Ascending aorta (tissue), 2 donors: Measurements from ENCODE around the gene TSGA10IP. TPM values are rescaled to one million over a fixed set of nuclear protein-coding genes. Genes with fewer than 3 reads are reported as not detected.
A peak's percentile ranks its signal among the peaks of the same experiment; 100 is the strongest.

Source experiments
- DNase-seq, 2 donors: peaks; one replicate each; pipeline ENCODE4 v3.0.0-alpha.2; 2019; ENCODE audit warnings: low spot score in 2 of 2
- H3K27ac ChIP-seq, 2 donors: fragments of 200-600 bp; sonication (generic); one replicate each; pipeline ENCODE4 v1.5.1; 2016 to 2017; ENCODE audit warnings: mild to moderate bottlenecking in 1 of 2
- H3K27me3 ChIP-seq: fragments of 200-600 bp; sonication (generic); one replicate; pipeline ENCODE4 v1.5.1; 2017
- H3K36me3 ChIP-seq, 2 donors: fragments of 200-600 bp; sonication (generic); one replicate each; pipeline ENCODE4 v1.5.1; 2016
- H3K4me1 ChIP-seq, 2 donors: fragments of 200-600 bp; sonication (generic); one replicate each; pipeline ENCODE4 v1.5.1; 2016 to 2017; ENCODE audit warnings: mild to moderate bottlenecking in 1 of 2
- H3K4me3 ChIP-seq, 2 donors: fragments of 200-600 bp; sonication (generic); one replicate each; pipeline ENCODE4 v1.5.1; 2016 to 2017; ENCODE audit warnings: mild to moderate bottlenecking in 1 of 2
- H3K9me3 ChIP-seq, 2 donors: fragments of 200-600 bp; sonication (generic); one replicate each; pipeline ENCODE4 v1.5.1; 2016
- intact Hi-C: fragments of 100-400 bp; cut with DNase I; formaldehyde crosslinking; loops from one replicate; pipeline ENCODE4 v1.15.1; 2023
- total RNA-seq: library from RNA; depleted of rRNA; stranded (reverse); fragments of >200 nt; gene quantifications from one replicate; pipeline ENCODE4 v1.1.0, GENCODE V29; 2016
- TF ChIP-seq, protein P1 (sequence below), 3 experiments: fragments of 200-600 bp in 2 of 3; fragments of 450-650 bp in 1 of 3; sonication (generic) in 2 of 3; IDR thresholded peaks; one replicate each; pipeline ENCODE4 v1.5.1; 2016 to 2019; ENCODE audit warnings: antibody characterized with exemption in 3 of 3, mild to moderate bottlenecking in 1 of 3, moderate library complexity in 1 of 3

Gene TSGA10IP
- total RNA-seq, 1 donor from 2014 or later: not detected

DNA sequence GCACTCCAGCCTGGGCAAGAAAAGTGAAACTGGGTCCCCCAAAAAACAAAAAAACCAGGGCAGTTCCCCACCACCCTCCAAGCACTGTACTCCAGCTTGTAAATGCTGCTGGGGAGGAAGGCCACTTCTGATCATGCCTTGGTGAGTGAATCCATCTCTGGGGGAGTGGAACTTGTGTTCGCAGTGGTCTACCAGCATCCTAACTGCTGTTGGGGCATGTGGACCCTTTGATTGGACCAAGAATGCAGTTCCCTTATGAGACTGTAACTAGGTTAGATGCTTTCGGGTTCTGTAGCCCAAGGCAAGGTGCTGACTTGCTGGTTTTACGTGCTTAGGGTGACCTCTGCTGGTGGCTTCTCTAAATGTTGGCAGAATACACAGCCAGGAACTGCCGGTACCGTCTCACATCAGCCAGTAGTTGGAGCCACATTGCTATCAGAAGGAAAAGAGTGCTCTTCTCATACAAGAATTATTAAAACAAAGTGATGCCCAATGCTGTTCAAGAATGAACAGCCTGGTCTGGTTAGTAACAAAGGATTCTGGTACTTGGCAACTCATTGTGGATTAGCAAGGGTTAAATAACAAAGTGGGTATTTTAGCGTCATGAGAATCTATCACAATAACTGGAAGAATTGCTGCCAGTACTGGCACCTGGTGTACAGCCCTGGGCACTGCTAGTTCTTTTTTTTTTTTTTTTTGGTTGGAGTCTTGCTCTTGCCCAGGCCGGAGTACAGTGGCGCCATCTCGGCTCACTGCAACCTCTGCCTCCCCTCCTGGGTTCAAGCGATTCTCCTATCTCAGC, 43.7 kb downstream of the TSGA10IP start:
- intact Hi-C loops: loop anchor here (1.0 to 2.0 kb wide), 4 partner anchors 28 to 282 kb away; partner anchors contain the start of gene SART1
- TF ChIP-seq, protein P1, sequence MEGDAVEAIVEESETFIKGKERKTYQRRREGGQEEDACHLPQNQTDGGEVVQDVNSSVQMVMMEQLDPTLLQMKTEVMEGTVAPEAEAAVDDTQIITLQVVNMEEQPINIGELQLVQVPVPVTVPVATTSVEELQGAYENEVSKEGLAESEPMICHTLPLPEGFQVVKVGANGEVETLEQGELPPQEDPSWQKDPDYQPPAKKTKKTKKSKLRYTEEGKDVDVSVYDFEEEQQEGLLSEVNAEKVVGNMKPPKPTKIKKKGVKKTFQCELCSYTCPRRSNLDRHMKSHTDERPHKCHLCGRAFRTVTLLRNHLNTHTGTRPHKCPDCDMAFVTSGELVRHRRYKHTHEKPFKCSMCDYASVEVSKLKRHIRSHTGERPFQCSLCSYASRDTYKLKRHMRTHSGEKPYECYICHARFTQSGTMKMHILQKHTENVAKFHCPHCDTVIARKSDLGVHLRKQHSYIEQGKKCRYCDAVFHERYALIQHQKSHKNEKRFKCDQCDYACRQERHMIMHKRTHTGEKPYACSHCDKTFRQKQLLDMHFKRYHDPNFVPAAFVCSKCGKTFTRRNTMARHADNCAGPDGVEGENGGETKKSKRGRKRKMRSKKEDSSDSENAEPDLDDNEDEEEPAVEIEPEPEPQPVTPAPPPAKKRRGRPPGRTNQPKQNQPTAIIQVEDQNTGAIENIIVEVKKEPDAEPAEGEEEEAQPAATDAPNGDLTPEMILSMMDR (IDR thresholded peaks at IDR 0.05): peak; percentile 95 to 98 (median 98)
- Histone ChIP-seq H3K9me3 (no peaks in the 10 kb centered on the region), H3K27me3 (no peaks in the 10 kb centered on the region), H3K27ac (peak overlapping the region; percentile 15 to 60), H3K4me1 (no peaks in the 10 kb centered on the region), H3K4me3 (no peak overlapping the region), H3K36me3 (no peaks in the 10 kb centered on the region)
- DNase-seq: peak; percentile 61 to 97

DNA sequence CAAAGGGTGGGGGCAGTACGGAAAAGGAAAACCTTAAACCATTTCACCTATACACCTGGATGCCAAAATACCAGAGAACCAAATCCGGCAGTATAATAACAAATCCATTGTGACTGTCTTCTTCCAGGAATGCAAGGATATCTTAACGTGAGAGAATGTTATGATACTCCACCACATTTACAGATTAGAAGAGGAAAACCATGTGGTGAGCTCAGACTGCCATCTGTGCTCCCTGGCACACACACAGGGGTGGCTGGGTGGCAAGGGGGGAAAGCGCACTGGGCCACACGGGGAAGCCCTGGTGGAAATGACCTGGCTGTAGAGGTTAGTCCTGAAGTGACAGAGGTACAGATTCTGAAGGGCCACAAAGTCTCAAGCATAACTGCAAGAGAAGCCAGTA, 46.8 kb downstream of the TSGA10IP start:
- intact Hi-C loops: no loop called here
- no peaks in the 10 kb centered on the region for H3K4me1 ChIP-seq
- no peak for DNase-seq

DNA sequence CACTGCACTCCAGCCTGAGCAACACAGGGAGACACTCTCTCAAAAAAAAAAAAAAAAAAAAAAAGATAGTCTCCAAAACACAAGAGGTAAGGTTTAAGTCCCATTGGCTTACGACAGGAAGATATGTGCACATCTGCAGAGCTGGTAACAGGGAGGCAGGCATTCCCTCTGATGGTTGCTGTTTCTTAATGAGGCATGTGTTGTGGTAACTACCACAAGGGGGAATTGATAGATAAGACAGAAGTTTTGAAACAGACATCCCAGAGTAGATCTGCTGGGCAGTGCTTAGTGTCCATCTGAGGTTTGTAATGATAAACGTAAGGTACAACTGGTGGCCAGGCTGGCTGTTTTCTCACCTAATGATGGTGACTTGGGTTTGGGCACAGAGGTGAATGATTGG, 52.0 kb downstream of the TSGA10IP start:
- no peak for DNase-seq
- TF ChIP-seq, protein P1 (IDR thresholded peaks at IDR 0.05): no peak
- H3K4me1 ChIP-seq: peaks cover 3 to 12% of the 10 kb centered on the region in 2 donors
- no peak overlapping the region for H3K4me3 ChIP-seq
- intact Hi-C loops: no loop called here
- peaks cover 30 to 50% of the 10 kb centered on the region in 2 donors for H3K36me3 ChIP-seq
- no peaks in the 10 kb centered on the region for H3K9me3 ChIP-seq
- no peaks in the 10 kb centered on the region for H3K27me3 ChIP-seq
- no peak overlapping the region for H3K27ac ChIP-seq

More for the DNA sequence above, 46.8 kb downstream of the TSGA10IP start:
- H3K4me3 ChIP-seq: no peak overlapping the region
- no peaks in the 10 kb centered on the region for H3K27me3 ChIP-seq
- TF ChIP-seq, protein P1 (IDR thresholded peaks at IDR 0.05): no peak
- H3K9me3 ChIP-seq: no peaks in the 10 kb centered on the region
- H3K27ac ChIP-seq: no peak overlapping the region
- peaks cover 4 to 16% of the 10 kb centered on the region in 2 donors for H3K36me3 ChIP-seq

DNA sequence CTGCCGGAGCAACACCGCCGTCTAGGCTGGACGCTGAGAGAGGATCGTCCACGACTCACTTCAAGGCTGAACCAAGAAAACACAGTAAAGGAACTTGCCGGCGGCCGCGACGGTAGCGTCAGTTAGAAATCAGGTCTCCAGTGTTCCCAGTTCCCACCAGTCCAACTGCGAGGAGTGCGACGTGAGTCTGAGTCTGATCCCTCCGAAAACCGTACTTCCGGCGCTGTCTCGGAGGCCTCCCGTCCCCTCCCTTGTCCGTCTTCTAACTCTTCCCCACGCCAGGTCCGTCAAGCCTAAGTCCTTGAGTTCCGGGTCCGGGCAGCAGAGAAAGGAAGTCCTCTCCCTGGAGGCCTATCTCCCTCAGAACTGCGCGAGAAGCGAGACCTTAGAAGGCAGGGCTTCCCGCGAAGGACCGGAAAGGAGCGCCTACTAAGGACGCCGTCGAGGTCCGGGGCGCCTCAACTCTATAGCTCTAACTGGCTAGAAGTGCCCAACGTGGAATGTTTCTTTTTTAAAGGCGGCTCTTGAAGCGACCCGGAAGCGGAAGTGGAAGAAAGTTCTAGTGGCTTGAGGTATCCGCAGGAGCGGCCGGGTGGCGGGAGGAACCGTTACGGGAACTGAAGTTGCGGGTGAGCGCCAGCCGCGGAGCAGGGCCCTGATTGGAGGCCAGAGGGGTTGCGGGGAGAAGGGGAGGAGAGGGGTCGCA, 56.8 kb downstream of the TSGA10IP start, which contains the start of the genes BANF1 and EIF1AD:
BANF1 (plus strand) TSS at position 562 of the 706 bp plus-strand sequence. CDS start 748 bp downstream, outside the sequence.
EIF1AD (minus strand) TSS at position 216 of the 706 bp plus-strand sequence. CDS start 1,768 bp downstream, outside the sequence.
- H3K9me3 ChIP-seq: no peaks in the 10 kb centered on the region
- H3K27me3 ChIP-seq: no peaks in the 10 kb centered on the region
- peaks cover 3 to 27% of the 10 kb centered on the region in 2 donors for H3K4me1 ChIP-seq
- intact Hi-C loops: loop anchor here (1.0 to 5.0 kb wide), 4 partner anchors 20 to 115 kb away; partner anchors contain the start of genes FIBP, SART1 and SF3B2
- peak within 1 kb of the TSS; percentile 89 to 98 for H3K4me3 ChIP-seq
- peaks cover 41 to 65% of the 10 kb centered on the region in 2 donors for H3K36me3 ChIP-seq
- TF ChIP-seq, protein P1 (IDR thresholded peaks at IDR 0.05): no peak
- peak within 1 kb of the TSS; percentile 86 to 93 for H3K27ac ChIP-seq
- DNase-seq: peak; percentile 58 to 97

DNA sequence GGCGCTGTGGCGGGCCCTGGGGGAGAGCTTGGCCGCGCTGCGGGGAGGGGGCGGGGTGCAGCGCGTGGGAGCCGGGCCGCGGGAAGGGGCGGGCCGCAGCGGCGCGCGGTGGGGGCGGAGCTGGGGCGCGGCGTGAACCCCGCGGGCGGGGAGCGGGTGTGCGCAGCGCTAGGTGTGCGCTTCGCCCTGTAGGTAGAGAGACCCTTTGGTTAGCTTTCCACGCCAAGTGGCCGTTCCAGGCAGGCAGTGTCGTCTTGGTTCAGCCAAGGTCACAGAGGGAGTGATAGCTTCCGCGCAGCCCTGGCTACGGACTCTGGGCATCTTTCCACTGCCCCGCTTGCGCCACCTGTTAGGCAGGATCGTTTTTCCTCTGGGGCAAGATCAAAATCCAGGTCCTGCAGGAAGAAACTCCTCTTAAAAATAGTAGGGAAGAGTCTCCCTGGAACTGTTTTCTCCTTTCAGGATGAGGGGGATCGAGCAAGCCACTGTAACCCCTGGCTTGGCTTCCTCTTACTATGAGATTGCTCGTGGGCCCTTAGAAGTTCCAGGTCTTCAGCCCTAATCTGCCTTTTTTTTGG, 57.5 kb downstream of the TSGA10IP start:
- peak overlapping the region; percentile 89 to 98 for H3K4me3 ChIP-seq
- DNase-seq: no peak
- TF ChIP-seq, protein P1 (IDR thresholded peaks at IDR 0.05): peak; percentile 6 to 28 (median 28)
- peaks cover 3 to 27% of the 10 kb centered on the region in 2 donors for H3K4me1 ChIP-seq
- H3K27ac ChIP-seq: peak overlapping the region; percentile 86 to 93
- peaks cover 40 to 59% of the 10 kb centered on the region in 2 donors for H3K36me3 ChIP-seq
- intact Hi-C loops: loop anchor here (1.0 to 5.0 kb wide), 4 partner anchors 20 to 115 kb away; partner anchors contain the start of genes FIBP, SART1 and SF3B2
- no peaks in the 10 kb centered on the region for H3K9me3 ChIP-seq
- H3K27me3 ChIP-seq: no peaks in the 10 kb centered on the region
